GM19193 (cell line): ENCODE data around the gene RHD.

Source experiments
- POLR2A ChIP-seq: IDR thresholded peaks from 4 replicates; pipeline ENCODE4 v1.6.1; 2011; ENCODE audit not compliant: insufficient read depth, insufficient read length; ENCODE audit errors: extremely low read depth

Gene RHD

GRCh38 chr1:25356441-25356840, 84.1 kb downstream of the RHD start:
- TF ChIP-seq POLR2A: no peak

- TF ChIP-seq POLR2A: no peak
Observed at GRCh38 chr1:25356848-25357247, 84.5 kb downstream of the RHD start.

GRCh38 chr1:25360596-25361581, 88.6 kb downstream of the RHD start:
- no peak for TF ChIP-seq POLR2A

GRCh38 chr1:25361901-25362300, 89.6 kb downstream of the RHD start:
- TF ChIP-seq POLR2A: no peak

- TF ChIP-seq POLR2A: no peak
Observed at GRCh38 chr1:25369241-25369640, 96.9 kb downstream of the RHD start.
